Activated CD4-positive, alpha-beta T cell treated with anti-CD3 and anti-CD28 coated beads for 48 hours (primary cell): ENCODE results near the gene CD6.

Experiments used
- DNase-seq: peaks from one replicate; pipeline ENCODE4 v3.0.0-alpha.2; 2020

The CD6 gene

DNA sequence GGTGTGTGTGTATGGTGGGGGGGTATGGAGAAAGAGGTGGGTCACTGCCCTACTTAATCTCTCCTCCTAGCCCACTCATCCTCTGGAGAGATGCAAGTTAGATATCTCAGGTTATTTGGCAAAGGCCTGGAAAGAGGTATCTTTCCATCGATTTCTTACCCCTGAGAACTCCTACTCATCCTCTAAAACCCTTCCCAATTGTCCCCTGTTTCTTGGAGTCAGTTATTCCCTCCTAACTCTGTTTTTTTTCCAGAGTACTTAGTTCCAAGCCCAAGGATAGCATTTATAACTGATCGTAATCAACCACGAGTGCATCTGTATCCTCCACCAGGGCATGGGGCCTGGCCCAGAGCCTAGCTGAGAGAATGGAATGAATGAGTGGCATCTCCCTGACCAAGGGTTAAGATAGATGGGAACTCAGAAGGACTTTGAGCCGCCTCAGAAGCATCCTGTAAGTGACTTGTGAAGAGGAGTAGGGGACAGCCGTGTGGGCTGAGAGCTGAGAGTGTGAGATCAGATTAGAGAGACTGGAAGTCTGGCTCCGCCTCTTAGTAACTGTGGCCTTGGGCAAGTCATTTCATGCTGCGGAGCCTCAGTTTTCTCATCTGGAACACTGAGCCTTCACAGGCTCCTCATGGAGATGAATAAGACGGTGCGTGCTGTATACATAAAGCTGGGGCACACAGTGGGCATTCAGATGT, 16.2 kb downstream of the CD6 start:
- DNase-seq: peak; percentile 84

DNA sequence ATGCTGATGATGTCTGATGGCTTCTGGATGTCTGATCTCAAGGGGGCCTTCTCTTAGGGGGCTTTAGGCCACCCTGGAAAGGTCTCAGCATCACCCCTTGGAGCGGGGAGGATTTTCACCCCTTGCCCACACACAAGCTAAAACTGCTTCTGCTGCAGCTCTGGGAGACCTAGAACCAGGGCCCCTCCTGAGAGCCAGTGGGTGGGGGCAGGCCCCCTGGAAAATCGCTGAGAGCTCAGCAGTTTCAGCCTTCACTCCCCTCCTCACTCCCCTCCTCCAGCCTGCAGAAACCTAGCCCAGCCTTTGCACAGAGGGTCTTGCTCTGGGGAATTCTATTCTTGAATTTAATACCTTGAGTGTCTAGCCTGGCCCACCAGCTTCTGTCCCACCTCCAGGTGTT, 17.2 kb downstream of the CD6 start:
- DNase-seq: peak; percentile 21

- DNase-seq: peak; percentile 44
Measured at GRCh38 chr11:60989093-60989650, 17.7 kb downstream of the CD6 start.

- DNase-seq: peak; percentile 65
Measured at GRCh38 chr11:60991457-60991856, 20.0 kb downstream of the CD6 start.

- peak; percentile 9 for DNase-seq
Measured at GRCh38 chr11:60992842-60993409, 21.4 kb downstream of the CD6 start.

DNA sequence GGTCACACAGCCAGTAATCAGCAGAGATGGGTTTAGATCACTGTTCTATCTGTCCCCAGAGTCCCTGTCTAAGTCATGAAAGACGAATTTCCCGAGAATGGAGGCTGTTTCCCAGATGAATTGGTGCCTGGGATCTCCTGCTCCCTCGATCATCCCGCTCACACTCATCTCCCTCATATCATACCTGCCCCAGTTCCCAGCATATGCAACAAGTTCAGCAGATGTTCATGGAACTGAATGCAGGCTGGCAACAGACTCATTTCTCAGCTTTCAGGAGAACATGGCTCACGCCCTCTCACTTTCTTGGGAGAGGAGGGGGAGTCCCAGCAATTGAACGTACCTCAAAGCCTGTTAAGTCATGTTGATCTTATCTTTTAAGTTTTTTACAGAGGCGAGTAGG, 22.1 kb downstream of the CD6 start:
- DNase-seq: peak; percentile 76

GRCh38 chr11:60994541-60995080, 23.1 kb downstream of the CD6 start:
- peak; percentile 70 for DNase-seq

GRCh38 chr11:60995798-60996197, 24.3 kb downstream of the CD6 start:
- no peak for DNase-seq

GRCh38 chr11:60996381-60997138, 25.1 kb downstream of the CD6 start:
- no peak for DNase-seq

- DNase-seq: no peak
Measured at GRCh38 chr11:61000426-61000825, 28.9 kb downstream of the CD6 start.

GRCh38 chr11:61001931-61002330, 30.5 kb downstream of the CD6 start:
- DNase-seq: no peak

DNA sequence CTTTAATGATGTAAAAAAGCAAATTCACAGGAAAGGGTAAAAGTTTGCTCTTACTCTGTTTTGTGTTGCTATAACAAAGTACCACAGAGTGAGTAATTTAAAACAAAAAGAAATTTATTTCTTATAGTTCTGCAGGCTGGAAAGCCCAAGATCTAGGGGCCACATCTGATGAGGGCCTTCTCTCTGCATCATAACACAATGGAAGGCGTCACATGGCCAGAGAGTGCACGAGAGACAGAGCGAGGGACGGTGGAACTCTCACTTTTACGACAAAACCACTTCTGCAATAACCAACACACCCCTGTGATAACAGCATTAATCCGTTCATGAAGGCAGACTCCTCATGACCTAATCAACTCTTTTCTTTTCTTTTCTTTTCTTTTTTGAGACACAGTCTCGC, 31.1 kb downstream of the CD6 start:
- no peak for DNase-seq

GRCh38 chr11:61004180-61004611, 32.7 kb downstream of the CD6 start:
- DNase-seq: peak; percentile 66

GRCh38 chr11:61004761-61005181, 33.3 kb downstream of the CD6 start:
- DNase-seq: peak; percentile 56

DNA sequence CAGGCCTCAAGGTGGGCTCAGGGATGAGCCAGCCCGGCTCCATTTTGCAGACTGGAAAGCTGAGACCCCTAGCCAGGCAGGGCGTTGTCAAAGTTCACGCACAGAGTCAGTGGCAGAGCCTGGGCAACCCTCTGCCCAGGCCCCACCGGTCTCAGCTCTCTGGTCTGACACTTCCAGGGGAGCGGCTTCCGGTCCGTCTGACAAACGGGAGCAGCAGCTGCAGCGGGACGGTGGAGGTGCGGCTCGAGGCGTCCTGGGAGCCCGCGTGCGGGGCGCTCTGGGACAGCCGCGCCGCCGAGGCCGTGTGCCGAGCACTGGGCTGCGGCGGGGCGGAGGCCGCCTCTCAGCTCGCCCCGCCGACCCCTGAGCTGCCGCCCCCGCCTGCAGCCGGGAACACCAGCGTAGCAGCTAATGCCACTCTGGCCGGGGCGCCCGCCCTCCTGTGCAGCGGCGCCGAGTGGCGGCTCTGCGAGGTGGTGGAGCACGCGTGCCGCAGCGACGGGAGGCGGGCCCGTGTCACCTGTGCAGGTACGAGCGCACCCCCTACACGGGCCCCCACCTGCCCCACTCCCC, 36.0 kb downstream of the CD6 start:
- DNase-seq: no peak

- DNase-seq: peak; percentile 65
Measured at GRCh38 chr11:61007956-61008896, 36.7 kb downstream of the CD6 start.

- no peak for DNase-seq
Measured at GRCh38 chr11:61008971-61009370, 37.5 kb downstream of the CD6 start.

DNA sequence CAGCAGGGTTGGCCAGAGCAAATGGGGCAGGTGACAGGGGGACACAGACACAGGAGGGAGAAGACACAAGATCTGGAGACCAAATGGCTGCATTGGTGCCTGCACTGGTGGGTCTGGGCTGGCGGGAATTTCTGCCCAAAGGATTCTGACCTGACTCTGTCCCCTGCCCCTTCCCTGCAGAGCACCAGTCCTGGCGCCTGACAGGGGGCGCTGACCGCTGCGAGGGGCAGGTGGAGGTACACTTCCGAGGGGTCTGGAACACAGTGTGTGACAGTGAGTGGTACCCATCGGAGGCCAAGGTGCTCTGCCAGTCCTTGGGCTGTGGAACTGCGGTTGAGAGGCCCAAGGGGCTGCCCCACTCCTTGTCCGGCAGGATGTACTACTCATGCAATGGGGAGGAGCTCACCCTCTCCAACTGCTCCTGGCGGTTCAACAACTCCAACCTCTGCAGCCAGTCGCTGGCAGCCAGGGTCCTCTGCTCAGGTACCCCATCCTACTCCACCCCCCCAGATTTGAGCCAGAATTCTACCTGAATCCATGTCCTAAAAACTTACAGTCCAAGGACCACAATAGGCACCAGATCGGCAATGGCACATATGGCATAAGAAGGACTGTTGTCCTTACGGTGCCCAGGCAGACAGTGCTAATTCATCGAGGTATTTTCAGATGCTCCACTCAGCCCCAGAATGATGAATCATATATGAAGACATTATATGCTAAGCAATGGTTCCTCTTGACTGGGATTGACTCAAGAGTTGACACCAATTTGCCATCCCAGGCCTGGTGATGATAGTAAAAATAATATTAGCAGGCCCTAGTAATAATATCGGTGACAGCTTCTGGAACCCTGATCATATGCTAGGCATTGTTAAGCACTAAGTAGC, 38.2 kb downstream of the CD6 start:
- no peak for DNase-seq

DNA sequence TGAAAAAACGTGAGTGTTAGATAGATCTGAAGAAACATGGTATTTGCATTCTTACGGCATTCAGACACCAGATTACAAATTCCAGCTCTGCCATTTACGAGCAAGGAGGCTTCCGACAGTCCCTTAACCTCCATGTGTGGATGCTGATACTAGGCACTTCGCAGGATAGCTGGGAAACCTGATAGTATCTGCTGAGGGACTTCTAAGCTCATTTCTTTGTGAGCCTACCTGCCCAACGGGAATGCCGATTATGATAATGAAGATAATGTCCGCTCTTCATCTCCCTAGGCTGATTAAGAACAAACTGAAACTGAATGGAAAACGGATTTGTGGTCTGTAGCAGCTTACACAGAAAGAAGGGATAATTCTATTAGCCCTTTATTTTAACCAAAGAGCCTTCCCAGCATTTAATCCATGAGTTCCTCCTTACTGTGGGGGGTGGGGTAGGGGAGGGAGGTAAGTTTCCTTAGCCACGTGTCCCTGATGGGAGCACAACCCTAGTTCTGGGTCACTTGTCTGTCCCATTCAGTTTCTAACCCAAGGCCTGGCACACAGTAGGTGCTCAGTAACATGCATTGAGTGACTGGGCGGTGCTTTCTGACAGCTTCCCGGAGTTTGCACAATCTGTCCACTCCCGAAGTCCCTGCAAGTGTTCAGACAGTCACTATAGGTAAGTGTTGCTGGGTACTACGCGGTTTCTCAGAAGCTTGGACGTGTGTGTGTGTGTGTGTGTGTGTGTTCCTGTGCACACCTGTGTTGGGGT, 39.2 kb downstream of the CD6 start:
- no peak for DNase-seq
